A673 (cell line): ENCODE results near the gene MTFR1L. TPM values are rescaled to one million over a fixed set of nuclear protein-coding genes. Genes with fewer than 3 reads are reported as not detected.

Source experiments
- BruUV-seq: library from RNA; stranded (reverse); fragments of 400-500 nt; replicated peaks from 2 replicates; lab custom pipeline; 2021; lab: Mats Ljungman, UMichigan
- CTCF ChIA-PET: fragments of 300-600 bp; sonication (Branson Sonifier 250); formaldehyde crosslinking; loops from one replicate; lab custom pipeline; 2022; ENCODE audit warnings: antibody characterized with exemption; lab: Charles Lee
- POLR2A ChIA-PET: fragments of 300-600 bp; sonication (Branson Sonifier 250); formaldehyde crosslinking; loops from one replicate; lab custom pipeline; 2022; ENCODE audit warnings: antibody characterized with exemption; ENCODE audit not compliant: low non-redundant PET; lab: Charles Lee
- DNase-seq: peaks from one replicate; pipeline ENCODE4 v3.0.0-alpha.2; 2015; ENCODE audit warnings: low spot score
- H3K27ac ChIP-seq: fragments of 200-600 bp; sonication (generic); 2 replicates; pipeline ENCODE4 v1.5.1; 2016; ENCODE audit warnings: mixed run types, low read depth, mild to moderate bottlenecking, mixed read lengths, antibody characterized with exemption, low read length; ENCODE audit not compliant: poor library complexity, severe bottlenecking
- H3K27me3 ChIP-seq: fragments of 200-600 bp; sonication (generic); replicated peaks from 2 replicates; pipeline ENCODE4 v1.6.1; 2017; ENCODE audit warnings: mixed run types, low read depth, mild to moderate bottlenecking, mixed read lengths, antibody characterized with exemption, low read length; ENCODE audit not compliant: insufficient read depth, poor library complexity
- H3K36me3 ChIP-seq: fragments of 200-600 bp; sonication (generic); 2 replicates; pipeline ENCODE4 v1.6.1; 2016; ENCODE audit warnings: mixed run types, mild to moderate bottlenecking, mixed read lengths, antibody characterized with exemption, low read length; ENCODE audit not compliant: insufficient read depth, poor library complexity, severe bottlenecking
- H3K4me1 ChIP-seq: fragments of 200-600 bp; sonication (generic); 2 replicates; pipeline ENCODE4 v1.6.1; 2017; ENCODE audit warnings: mixed run types, mild to moderate bottlenecking, mixed read lengths, antibody characterized with exemption, low read length; ENCODE audit not compliant: insufficient read depth, poor library complexity, severe bottlenecking
- H3K4me3 ChIP-seq: fragments of 200-600 bp; sonication (generic); 2 replicates; pipeline ENCODE4 v1.5.1; 2016; ENCODE audit warnings: low read depth, mixed run types, mild to moderate bottlenecking, mixed read lengths, low read length; ENCODE audit not compliant: poor library complexity, severe bottlenecking
- H3K9me3 ChIP-seq: fragments of 200-600 bp; sonication (generic); 2 replicates; pipeline ENCODE4 v1.6.1; 2016; ENCODE audit warnings: mixed run types, low read depth, mild to moderate bottlenecking, mixed read lengths, antibody characterized with exemption, low read length; ENCODE audit not compliant: poor library complexity, severe bottlenecking
- EZH2 ChIP-seq: fragments of 200-600 bp; sonication (generic); IDR thresholded peaks from 2 replicates; pipeline ENCODE4 v1.6.1; 2017; ENCODE audit warnings: borderline replicate concordance, low read depth, mild to moderate bottlenecking, mixed read lengths, antibody characterized with exemption, low read length; ENCODE audit not compliant: poor library complexity, severe bottlenecking
- intact Hi-C: fragments of 100-400 bp; cut with micrococcal nuclease; formaldehyde crosslinking; loops from one replicate; pipeline ENCODE4 v1.10.0; 2022; ENCODE audit not compliant: unreplicated experiment
- total RNA-seq: library from RNA; stranded (reverse); gene quantifications from 2 replicates; pipeline ENCODE4 v1.2.3, GENCODE V29; 2021
- TF ChIP-seq, protein P1 (sequence below): fragments of 300-800, 200-600 bp; sonication (generic); conservative IDR thresholded peaks from 2 replicates; pipeline ENCODE4 v1.5.1; 2017; ENCODE audit warnings: low read depth, mild to moderate bottlenecking, antibody characterized with exemption, low read length, moderate library complexity, mixed read lengths

The MTFR1L gene
- total RNA-seq, 1 experiment from 2014 or later, result 45.0 TPM

DNA sequence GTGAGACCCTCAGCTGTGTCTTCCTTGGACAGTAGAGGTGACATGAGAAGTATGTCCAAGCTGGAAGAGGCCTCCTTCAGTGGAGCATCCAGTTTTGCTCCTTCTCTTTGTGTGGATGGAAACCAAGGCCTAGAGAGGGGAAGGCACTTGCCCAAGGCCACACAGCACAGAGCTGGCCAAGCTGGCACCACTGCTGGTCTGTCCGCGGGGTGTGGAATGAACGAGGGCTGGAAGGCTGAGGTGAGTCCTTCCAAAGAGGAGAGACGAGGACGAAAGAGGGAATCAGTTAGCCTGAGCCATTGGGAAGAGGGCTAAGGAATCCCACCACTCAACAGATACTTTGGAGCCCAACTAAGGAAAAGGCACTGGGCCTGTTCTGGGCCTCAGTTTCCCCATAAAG lies 47.6 kb upstream of the MTFR1L start:
- TF ChIP-seq, protein P1, sequence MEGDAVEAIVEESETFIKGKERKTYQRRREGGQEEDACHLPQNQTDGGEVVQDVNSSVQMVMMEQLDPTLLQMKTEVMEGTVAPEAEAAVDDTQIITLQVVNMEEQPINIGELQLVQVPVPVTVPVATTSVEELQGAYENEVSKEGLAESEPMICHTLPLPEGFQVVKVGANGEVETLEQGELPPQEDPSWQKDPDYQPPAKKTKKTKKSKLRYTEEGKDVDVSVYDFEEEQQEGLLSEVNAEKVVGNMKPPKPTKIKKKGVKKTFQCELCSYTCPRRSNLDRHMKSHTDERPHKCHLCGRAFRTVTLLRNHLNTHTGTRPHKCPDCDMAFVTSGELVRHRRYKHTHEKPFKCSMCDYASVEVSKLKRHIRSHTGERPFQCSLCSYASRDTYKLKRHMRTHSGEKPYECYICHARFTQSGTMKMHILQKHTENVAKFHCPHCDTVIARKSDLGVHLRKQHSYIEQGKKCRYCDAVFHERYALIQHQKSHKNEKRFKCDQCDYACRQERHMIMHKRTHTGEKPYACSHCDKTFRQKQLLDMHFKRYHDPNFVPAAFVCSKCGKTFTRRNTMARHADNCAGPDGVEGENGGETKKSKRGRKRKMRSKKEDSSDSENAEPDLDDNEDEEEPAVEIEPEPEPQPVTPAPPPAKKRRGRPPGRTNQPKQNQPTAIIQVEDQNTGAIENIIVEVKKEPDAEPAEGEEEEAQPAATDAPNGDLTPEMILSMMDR, result no peak
- TF ChIP-seq EZH2, result no peak
- Histone ChIP-seq H3K4me3 (no peak overlapping the region), H3K4me1 (peaks cover 19% of the 10 kb centered on the region), H3K36me3 (no peaks in the 10 kb centered on the region), H3K27ac (no peak overlapping the region), H3K9me3 (no peaks in the 10 kb centered on the region), H3K27me3 (no peaks in the 10 kb centered on the region)
- BruUV-seq, result no TSS peak
- CTCF ChIA-PET, result no interaction called here
- POLR2A ChIA-PET, result interaction anchor here (0.6 kb wide), 1 partner anchor 267 kb away, joined by 3 read pairs; no protein-coding TSS in a partner anchor
- intact Hi-C loops, result no loop called here
- no peak for DNase-seq

DNA sequence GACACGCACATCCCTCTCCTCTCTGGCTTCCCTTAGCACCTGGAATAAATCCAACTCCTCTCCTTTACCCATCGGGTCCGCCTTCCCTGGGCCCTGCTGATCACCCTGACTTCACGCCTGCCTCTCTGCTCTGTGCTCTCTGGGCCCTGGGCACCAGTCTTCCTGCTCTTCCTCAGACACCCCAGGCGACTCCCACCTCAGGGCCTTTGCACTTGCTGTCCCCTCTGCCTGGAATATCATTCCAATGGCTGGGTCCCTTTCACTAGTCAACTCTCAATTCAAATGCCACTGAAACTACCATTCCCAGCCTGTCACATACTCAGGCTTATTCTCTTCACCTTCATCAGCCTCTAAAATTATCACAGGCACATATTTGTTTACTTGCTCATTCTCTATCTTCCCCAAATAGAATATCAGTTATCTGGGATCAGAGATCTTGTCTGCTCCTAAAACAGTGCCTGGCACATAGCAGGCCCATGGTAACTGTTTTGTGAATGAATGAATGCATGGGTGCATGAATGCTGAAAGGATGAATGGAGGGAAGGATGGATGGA lies 47.0 kb upstream of the MTFR1L start:
- no peak overlapping the region for H3K27ac ChIP-seq
- TF ChIP-seq, protein P1, result no peak
- TF ChIP-seq EZH2, result no peak
- DNase-seq, result no peak
- ChIA-PET POLR2A (no interaction called here), CTCF (no interaction called here)
- H3K27me3 ChIP-seq, result no peaks in the 10 kb centered on the region
- H3K9me3 ChIP-seq, result no peaks in the 10 kb centered on the region
- intact Hi-C loops, result no loop called here
- BruUV-seq, result no TSS peak
- H3K4me1 ChIP-seq, result peaks cover 19% of the 10 kb centered on the region
- no peaks in the 10 kb centered on the region for H3K36me3 ChIP-seq
- H3K4me3 ChIP-seq, result no peak overlapping the region

DNA sequence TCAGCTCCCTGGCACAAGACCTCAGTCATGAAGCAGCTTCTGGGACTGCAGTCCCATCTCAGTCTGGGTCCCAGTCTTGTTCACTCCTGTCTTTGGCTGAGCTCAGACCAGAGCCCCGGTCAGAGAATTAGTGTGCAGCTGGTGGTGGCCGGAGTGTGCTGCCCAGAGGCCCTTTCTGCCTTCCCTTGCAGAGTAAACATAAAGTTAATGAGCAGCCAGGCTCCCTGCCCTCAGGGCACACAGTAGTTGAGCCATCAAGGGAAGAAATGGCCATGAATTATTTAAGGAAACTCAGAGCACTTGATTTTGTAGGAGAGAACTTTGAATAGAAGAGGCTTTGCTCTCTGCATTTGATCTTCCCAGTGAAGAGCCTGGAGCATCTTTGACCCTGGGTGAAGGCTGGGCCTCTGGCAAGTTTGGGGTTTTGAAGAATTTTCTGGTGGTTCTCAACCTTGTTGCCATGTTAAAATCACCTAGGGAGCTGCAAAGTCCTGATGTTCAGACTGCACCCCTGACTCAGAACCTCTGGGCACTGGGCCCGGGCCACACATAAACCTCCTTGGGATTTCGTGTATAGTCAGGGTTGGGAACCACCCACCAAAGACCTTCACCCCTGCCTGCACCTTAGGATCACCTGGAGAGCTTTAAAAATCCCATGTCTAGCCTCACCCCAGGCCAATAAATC lies 46.2 kb upstream of the MTFR1L start:
- no peaks in the 10 kb centered on the region for H3K27me3 ChIP-seq
- no peak for DNase-seq
- TF ChIP-seq EZH2, result no peak
- TF ChIP-seq, protein P1, result no peak
- POLR2A ChIA-PET, result no interaction called here
- BruUV-seq, result no TSS peak
- no peak overlapping the region for H3K27ac ChIP-seq
- CTCF ChIA-PET, result no interaction called here
- no peaks in the 10 kb centered on the region for H3K36me3 ChIP-seq
- intact Hi-C loops, result no loop called here
- no peak overlapping the region for H3K4me3 ChIP-seq
- H3K9me3 ChIP-seq, result no peaks in the 10 kb centered on the region
- H3K4me1 ChIP-seq, result peaks cover 19% of the 10 kb centered on the region
